Glutamatergic neuron (in vitro differentiated cells): ENCODE results near the gene SURF4. TPM values are rescaled to one million over a fixed set of nuclear protein-coding genes. Genes with fewer than 3 reads are reported as not detected.
A peak's percentile ranks its signal among the peaks of the same experiment; 100 is the strongest.
"Not testable (repeated sequence)": the region's sequence is repeated elsewhere in the genome, so short reads cannot be mapped to it uniquely, and the experiment has no call there.

Experiments
- DNase-seq: peaks from one replicate; pipeline ENCODE4 v3.0.0; 2022
- H3K27ac Mint-ChIP-seq: one replicate; pipeline ENCODE4 v1.8.0; 2020; ENCODE audit warnings: mild to moderate bottlenecking, mixed read lengths, inconsistent platforms; ENCODE audit not compliant: unreplicated experiment
- H3K27me3 Mint-ChIP-seq: one replicate; pipeline ENCODE4 v1.8.0; 2020; ENCODE audit warnings: mild to moderate bottlenecking, moderate library complexity, mixed read lengths, inconsistent platforms; ENCODE audit not compliant: unreplicated experiment
- H3K36me3 Mint-ChIP-seq: one replicate; pipeline ENCODE4 v1.8.0; 2020; ENCODE audit warnings: mild to moderate bottlenecking, mixed read lengths, inconsistent platforms; ENCODE audit not compliant: unreplicated experiment
- H3K4me1 Mint-ChIP-seq: one replicate; pipeline ENCODE4 v1.8.0; 2020; ENCODE audit warnings: mild to moderate bottlenecking, low read depth, mixed read lengths, inconsistent platforms; ENCODE audit not compliant: unreplicated experiment
- H3K4me3 Mint-ChIP-seq: one replicate; pipeline ENCODE4 v1.8.0; 2020; ENCODE audit warnings: mild to moderate bottlenecking, mixed read lengths, inconsistent platforms; ENCODE audit not compliant: unreplicated experiment
- H3K9me3 Mint-ChIP-seq: one replicate; pipeline ENCODE4 v1.8.0; 2020; ENCODE audit warnings: mild to moderate bottlenecking, moderate library complexity, mixed read lengths, inconsistent platforms; ENCODE audit not compliant: unreplicated experiment
- CTCF ChIP-seq: fragments of 200-600 bp; sonication (generic); IDR thresholded peaks from one replicate; pipeline ENCODE4 v1.5.0; 2021; ENCODE audit not compliant: partially characterized antibody, unreplicated experiment
- total RNA-seq: library from RNA; stranded (reverse); fragmentation: NEBNext Ultra II Directional; extraction: Animal tissue kit (Norgen Biotek cat#: 25700); gene quantifications from one replicate; pipeline ENCODE4 v1.2.1, GENCODE V29; 2021; ENCODE audit not compliant: unreplicated experiment

The SURF4 gene
- total RNA-seq, 1 donor from 2014 or later, result 111 TPM

GRCh38 chr9:133379153-133380086, 3.6 kb upstream of the SURF4 start:
- Mint-ChIP-seq H3K4me1 (no peaks in the 10 kb centered on the region), H3K27ac (peak overlapping the region; percentile 17), H3K27me3 (peaks cover 3% of the 10 kb centered on the region), H3K9me3 (peaks cover 3% of the 10 kb centered on the region), H3K4me3 (no peak overlapping the region), H3K36me3 (no peaks in the 10 kb centered on the region)
- no peak for TF ChIP-seq CTCF
- DNase-seq, result no peak

GRCh38 chr9:133378408-133378962, 2.6 kb upstream of the SURF4 start:
- no peak overlapping the region for H3K4me3 Mint-ChIP-seq
- peak overlapping the region; percentile 17 for H3K27ac Mint-ChIP-seq

GRCh38 chr9:133377721-133378216, 1.9 kb upstream of the SURF4 start:
- Mint-ChIP-seq H3K9me3 (peaks cover 3% of the 10 kb centered on the region), H3K27me3 (peaks cover 3% of the 10 kb centered on the region), H3K4me3 (no peak overlapping the region), H3K27ac (peak overlapping the region; percentile 17), H3K36me3 (no peaks in the 10 kb centered on the region), H3K4me1 (no peaks in the 10 kb centered on the region)
- no peak for TF ChIP-seq CTCF
- DNase-seq, result no peak

More at GRCh38 chr9:133378408-133378962, 2.6 kb upstream of the SURF4 start:
- Mint-ChIP-seq H3K9me3 (peaks cover 3% of the 10 kb centered on the region), H3K36me3 (no peaks in the 10 kb centered on the region), H3K4me1 (no peaks in the 10 kb centered on the region), H3K27me3 (peaks cover 3% of the 10 kb centered on the region)
- DNase-seq, result no peak
- no peak for TF ChIP-seq CTCF

- peak overlapping the region; percentile 72 for H3K4me3 Mint-ChIP-seq
- not testable (repeated sequence) for H3K27me3 Mint-ChIP-seq, H3K9me3 Mint-ChIP-seq, H3K27ac Mint-ChIP-seq, H3K36me3 Mint-ChIP-seq, H3K4me1 Mint-ChIP-seq, DNase-seq
These were observed 1.4 kb upstream of the SURF4 start for GRCh38 chr9:133377280-133377679.

- peaks cover 12% of the 10 kb centered on the region for H3K4me1 Mint-ChIP-seq
- peak overlapping the region; percentile 94 for H3K4me3 Mint-ChIP-seq
- peaks cover 3% of the 10 kb centered on the region for H3K27me3 Mint-ChIP-seq
- no peaks in the 10 kb centered on the region for H3K36me3 Mint-ChIP-seq
- peaks cover 3% of the 10 kb centered on the region for H3K9me3 Mint-ChIP-seq
- no peak for TF ChIP-seq CTCF
- peak overlapping the region; percentile 94 for H3K27ac Mint-ChIP-seq
- no peak for DNase-seq
These were observed 640 bp downstream of the SURF4 start for GRCh38 chr9:133375116-133375723.
